ENCODE data around the gene MYO5B.

Gene MYO5B

DNA sequence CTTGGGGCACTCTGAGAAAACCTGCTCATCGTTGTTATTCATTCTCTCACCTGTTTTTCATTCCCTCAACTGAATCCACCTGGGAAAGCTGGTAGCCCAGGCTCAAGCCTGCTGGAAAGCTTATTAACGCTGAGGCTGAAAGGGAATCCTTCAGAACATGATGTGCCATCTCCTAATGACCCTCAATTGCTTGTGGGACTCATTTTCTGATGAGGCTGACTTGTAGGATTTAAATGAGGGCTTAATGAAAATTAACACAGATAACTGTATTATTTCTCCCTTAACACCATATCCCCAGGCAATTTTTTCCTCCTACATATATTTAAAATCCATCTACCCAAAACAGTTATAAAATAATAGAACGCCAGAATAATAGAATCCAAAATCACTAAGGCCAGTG, 218.9 kb downstream of the MYO5B start:
- no peaks in the 10 kb centered on the region for H3K27me3 ChIP-seq (replicated peaks)
- no peak overlapping the region for H3K4me3 ChIP-seq (ENCODE audit: low read depth, low read length)
- no peaks in the 10 kb centered on the region for H3K36me3 ChIP-seq (replicated peaks)
- no peak for DNase-seq
- in situ Hi-C loops (cut with HindIII; ENCODE audit: low pct_ligation_motif_present, low sequenced_read_pairs): no loop called here
- TF ChIP-seq, protein P1, sequence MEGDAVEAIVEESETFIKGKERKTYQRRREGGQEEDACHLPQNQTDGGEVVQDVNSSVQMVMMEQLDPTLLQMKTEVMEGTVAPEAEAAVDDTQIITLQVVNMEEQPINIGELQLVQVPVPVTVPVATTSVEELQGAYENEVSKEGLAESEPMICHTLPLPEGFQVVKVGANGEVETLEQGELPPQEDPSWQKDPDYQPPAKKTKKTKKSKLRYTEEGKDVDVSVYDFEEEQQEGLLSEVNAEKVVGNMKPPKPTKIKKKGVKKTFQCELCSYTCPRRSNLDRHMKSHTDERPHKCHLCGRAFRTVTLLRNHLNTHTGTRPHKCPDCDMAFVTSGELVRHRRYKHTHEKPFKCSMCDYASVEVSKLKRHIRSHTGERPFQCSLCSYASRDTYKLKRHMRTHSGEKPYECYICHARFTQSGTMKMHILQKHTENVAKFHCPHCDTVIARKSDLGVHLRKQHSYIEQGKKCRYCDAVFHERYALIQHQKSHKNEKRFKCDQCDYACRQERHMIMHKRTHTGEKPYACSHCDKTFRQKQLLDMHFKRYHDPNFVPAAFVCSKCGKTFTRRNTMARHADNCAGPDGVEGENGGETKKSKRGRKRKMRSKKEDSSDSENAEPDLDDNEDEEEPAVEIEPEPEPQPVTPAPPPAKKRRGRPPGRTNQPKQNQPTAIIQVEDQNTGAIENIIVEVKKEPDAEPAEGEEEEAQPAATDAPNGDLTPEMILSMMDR (IDR thresholded peaks at IDR 0.05; ENCODE audit: low read depth, low read length, missing control alignments): no peak
- no peak overlapping the region for H3K27ac ChIP-seq

DNA sequence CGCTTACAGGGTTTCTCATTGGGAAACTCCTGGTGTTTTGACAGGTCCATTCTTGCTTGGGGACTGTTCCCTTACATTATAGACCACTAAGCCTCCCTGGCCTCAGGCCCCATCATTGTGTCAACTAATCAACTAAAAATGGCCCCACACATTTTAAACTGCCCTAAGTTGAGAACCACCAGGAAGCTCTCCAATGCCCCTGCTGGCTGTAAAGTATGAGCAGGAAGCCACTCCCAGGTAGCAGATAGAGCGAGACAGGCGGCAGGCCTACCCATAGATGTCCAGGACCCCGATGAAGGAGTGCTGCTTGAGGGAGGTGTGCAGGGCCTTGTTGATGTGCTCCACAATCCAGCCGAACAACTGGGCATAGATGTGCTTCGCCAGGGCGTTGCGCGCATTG, 220.9 kb downstream of the MYO5B start:
- in situ Hi-C loops (cut with HindIII; ENCODE audit: low pct_ligation_motif_present, low sequenced_read_pairs): no loop called here
- DNase-seq: no peak
- Histone ChIP-seq H3K4me3 (ENCODE audit: low read depth, low read length) (no peak overlapping the region), H3K36me3 (replicated peaks) (no peaks in the 10 kb centered on the region), H3K27ac (no peak overlapping the region), H3K27me3 (replicated peaks) (no peaks in the 10 kb centered on the region)
- TF ChIP-seq, protein P1 (IDR thresholded peaks at IDR 0.05; ENCODE audit: low read depth, low read length, missing control alignments): no peak

DNA sequence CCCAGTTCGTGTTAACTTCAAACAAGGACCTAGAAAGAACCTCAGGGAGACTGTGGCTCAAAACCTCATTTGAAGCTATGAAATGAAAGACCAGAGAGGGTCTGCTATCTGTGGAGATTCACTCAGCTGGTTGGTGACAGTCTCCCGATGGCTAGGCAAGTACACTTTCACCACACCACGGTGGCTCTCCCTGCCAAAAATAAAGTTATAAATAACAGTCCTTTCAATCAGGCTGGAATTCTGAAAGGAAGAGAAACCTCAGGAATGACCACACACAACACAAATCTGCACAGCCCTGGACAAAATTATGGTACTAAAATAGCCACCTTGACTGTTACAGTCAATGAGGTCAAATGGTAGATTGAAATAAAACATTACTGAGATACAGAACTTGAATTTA, 221.4 kb downstream of the MYO5B start:
- in situ Hi-C loops (cut with HindIII; ENCODE audit: low pct_ligation_motif_present, low sequenced_read_pairs): no loop called here
- TF ChIP-seq, protein P1 (IDR thresholded peaks at IDR 0.05; ENCODE audit: low read depth, low read length, missing control alignments): no peak
- H3K27me3 ChIP-seq (replicated peaks): no peaks in the 10 kb centered on the region
- no peak for DNase-seq
- no peak overlapping the region for H3K27ac ChIP-seq
- no peak overlapping the region for H3K4me3 ChIP-seq (ENCODE audit: low read depth, low read length)
- H3K36me3 ChIP-seq (replicated peaks): no peaks in the 10 kb centered on the region

DNA sequence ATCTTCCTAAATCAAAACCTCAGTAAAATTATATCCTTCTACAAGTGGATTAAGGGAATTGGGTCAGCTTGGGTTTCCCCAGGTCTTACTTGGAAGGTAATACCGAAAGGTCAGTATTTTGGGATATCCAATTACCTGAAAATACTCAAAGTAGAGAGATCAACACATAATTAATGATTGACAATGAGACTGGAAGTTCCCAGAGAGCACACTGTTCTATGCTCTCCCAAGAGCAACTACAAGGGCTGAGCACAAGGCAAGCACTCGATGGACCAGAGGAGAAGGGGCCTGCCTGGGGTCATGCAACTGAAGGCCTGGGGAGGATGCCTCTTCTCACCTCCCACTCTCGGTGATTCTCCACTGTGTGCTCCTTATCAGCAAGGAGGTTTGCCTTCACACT, 222.4 kb downstream of the MYO5B start:
- Histone ChIP-seq H3K27ac (no peak overlapping the region), H3K27me3 (replicated peaks) (no peaks in the 10 kb centered on the region), H3K36me3 (replicated peaks) (no peaks in the 10 kb centered on the region), H3K4me3 (ENCODE audit: low read depth, low read length) (no peak overlapping the region)
- in situ Hi-C loops (cut with HindIII; ENCODE audit: low pct_ligation_motif_present, low sequenced_read_pairs): no loop called here
- no peak for DNase-seq
- TF ChIP-seq, protein P1 (IDR thresholded peaks at IDR 0.05; ENCODE audit: low read depth, low read length, missing control alignments): no peak

DNA sequence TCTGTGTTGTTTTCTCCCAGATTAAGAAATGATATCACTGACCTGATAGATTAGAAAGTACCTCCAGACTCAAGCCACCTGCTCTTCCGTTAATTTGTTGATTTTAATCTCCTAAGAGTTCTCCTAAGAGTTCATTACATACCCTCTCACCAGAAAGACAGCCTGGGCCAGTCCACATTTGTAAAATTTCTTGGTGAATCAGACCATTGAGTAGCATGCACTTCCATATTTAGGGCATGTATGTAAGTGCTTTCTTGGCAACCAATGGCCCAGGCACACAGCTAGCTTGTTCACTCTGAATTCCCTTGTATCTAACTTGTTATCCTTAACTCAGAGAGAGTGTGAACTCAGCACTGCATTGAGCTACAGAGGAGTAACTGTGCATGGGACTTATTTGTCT, 223.5 kb downstream of the MYO5B start:
- DNase-seq: no peak
- TF ChIP-seq, protein P1 (IDR thresholded peaks at IDR 0.05; ENCODE audit: low read depth, low read length, missing control alignments): no peak
- Histone ChIP-seq H3K27me3 (replicated peaks) (no peaks in the 10 kb centered on the region), H3K4me3 (ENCODE audit: low read depth, low read length) (no peak overlapping the region), H3K36me3 (replicated peaks) (no peaks in the 10 kb centered on the region), H3K27ac (no peak overlapping the region)
- in situ Hi-C loops (cut with HindIII; ENCODE audit: low pct_ligation_motif_present, low sequenced_read_pairs): no loop called here

DNA sequence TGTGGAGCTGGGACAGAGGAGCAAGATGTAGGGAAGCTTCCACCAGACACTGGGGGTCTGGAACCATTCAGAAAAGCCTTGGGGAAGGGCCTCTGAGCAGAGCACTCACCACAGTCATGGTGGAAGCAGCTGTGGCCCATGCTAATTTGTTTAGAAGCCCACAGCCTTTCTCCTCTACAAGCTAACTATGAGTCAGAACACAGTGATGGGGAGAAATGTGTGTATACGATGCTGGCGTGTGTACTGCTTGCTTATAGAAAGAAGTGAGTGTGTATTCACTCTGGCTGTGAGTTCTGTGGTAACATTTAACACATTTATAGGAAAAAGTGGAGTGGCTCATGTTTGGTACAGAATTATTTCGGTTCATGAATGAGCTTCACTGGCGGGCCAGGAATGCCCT, 224.6 kb downstream of the MYO5B start:
- DNase-seq: no peak
- in situ Hi-C loops (cut with HindIII; ENCODE audit: low pct_ligation_motif_present, low sequenced_read_pairs): no loop called here
- TF ChIP-seq, protein P1 (IDR thresholded peaks at IDR 0.05; ENCODE audit: low read depth, low read length, missing control alignments): no peak
- H3K27me3 ChIP-seq (replicated peaks): no peaks in the 10 kb centered on the region
- no peaks in the 10 kb centered on the region for H3K36me3 ChIP-seq (replicated peaks)
- no peak overlapping the region for H3K27ac ChIP-seq
- no peak overlapping the region for H3K4me3 ChIP-seq (ENCODE audit: low read depth, low read length)
